ENCODE results near the gene PEX7. TPM values are rescaled to one million over a fixed set of nuclear protein-coding genes. Genes with fewer than 3 reads are reported as not detected.
"Not testable (repeated sequence)": the region's sequence is repeated elsewhere in the genome, so short reads cannot be mapped to it uniquely, and the experiment has no call there.

Gene PEX7
- total RNA-seq, 1 donor from 2014 or later = 5.6 TPM

GRCh38 chr6:136956590-136957544 is 134.5 kb downstream of the PEX7 start:
- intact Hi-C loops (cut with DNase I) = no loop called here
- no peaks in the 10 kb centered on the region for H3K9me3 ChIP-seq
- no peak for ATAC-seq

GRCh38 chr6:136958168-136958567 is 135.8 kb downstream of the PEX7 start:
- H3K9me3 ChIP-seq = no peaks in the 10 kb centered on the region
- ATAC-seq (no peak), DNase-seq (no peak)
- no peaks in the 10 kb centered on the region for H3K4me1 ChIP-seq
- no peak overlapping the region for H3K27ac ChIP-seq
- no peak for TF ChIP-seq CTCF (IDR thresholded peaks at IDR 0.05)
- no peak overlapping the region for H3K4me3 ChIP-seq
- H3K27me3 ChIP-seq = peaks cover 8% of the 10 kb centered on the region
- no peaks in the 10 kb centered on the region for H3K36me3 ChIP-seq
- intact Hi-C loops (cut with DNase I) = no loop called here

More at GRCh38 chr6:136956590-136957544, 134.5 kb downstream of the PEX7 start:
- Histone ChIP-seq H3K36me3 (no peaks in the 10 kb centered on the region), H3K27me3 (peaks cover 8% of the 10 kb centered on the region), H3K27ac (no peak overlapping the region), H3K4me3 (no peak overlapping the region), H3K4me1 (no peaks in the 10 kb centered on the region)
- TF ChIP-seq CTCF (IDR thresholded peaks at IDR 0.05) = no peak
- no peak for DNase-seq

GRCh38 chr6:136959471-136959891 is 137.1 kb downstream of the PEX7 start:
- TF ChIP-seq CTCF (IDR thresholded peaks at IDR 0.05) = no peak
- no peaks in the 10 kb centered on the region for H3K36me3 ChIP-seq
- intact Hi-C loops (cut with DNase I) = no loop called here
- peak; percentile 84 for ATAC-seq
- H3K27me3 ChIP-seq = peaks cover 8% of the 10 kb centered on the region
- H3K4me3 ChIP-seq = no peak overlapping the region
- H3K4me1 ChIP-seq = no peaks in the 10 kb centered on the region
- peak; percentile 68 for DNase-seq
- no peaks in the 10 kb centered on the region for H3K9me3 ChIP-seq
- no peak overlapping the region for H3K27ac ChIP-seq

GRCh38 chr6:136959935-136960334 is 137.5 kb downstream of the PEX7 start:
- ATAC-seq; H3K9me3 ChIP-seq; intact Hi-C loops (cut with DNase I); H3K27ac ChIP-seq; DNase-seq; H3K4me3 ChIP-seq; H3K4me1 ChIP-seq; H3K27me3 ChIP-seq; H3K36me3 ChIP-seq: not testable (repeated sequence)

GRCh38 chr6:136960781-136961180 is 138.4 kb downstream of the PEX7 start:
- no peak overlapping the region for H3K4me3 ChIP-seq
- no peak for ATAC-seq
- DNase-seq = no peak
- H3K27ac ChIP-seq = no peak overlapping the region
- H3K9me3 ChIP-seq = no peaks in the 10 kb centered on the region
- peaks cover 8% of the 10 kb centered on the region for H3K27me3 ChIP-seq
- no peaks in the 10 kb centered on the region for H3K36me3 ChIP-seq
- intact Hi-C loops (cut with DNase I) = no loop called here
- no peaks in the 10 kb centered on the region for H3K4me1 ChIP-seq
- TF ChIP-seq CTCF (IDR thresholded peaks at IDR 0.05) = no peak

GRCh38 chr6:136961848-136962247 is 139.5 kb downstream of the PEX7 start:
- no peaks in the 10 kb centered on the region for H3K36me3 ChIP-seq
- ATAC-seq = no peak
- no peaks in the 10 kb centered on the region for H3K9me3 ChIP-seq
- H3K4me1 ChIP-seq = no peaks in the 10 kb centered on the region
- no peak for DNase-seq
- no peak overlapping the region for H3K4me3 ChIP-seq
- no peak overlapping the region for H3K27ac ChIP-seq
- peaks cover 8% of the 10 kb centered on the region for H3K27me3 ChIP-seq
- intact Hi-C loops (cut with DNase I) = no loop called here
- TF ChIP-seq CTCF (IDR thresholded peaks at IDR 0.05) = no peak
